ENCODE results near the gene LGMN. TPM values are rescaled to one million over a fixed set of nuclear protein-coding genes. Genes with fewer than 3 reads are reported as not detected.

Gene LGMN
- total RNA-seq, 1 donor from 2014 or later, result 52.5 TPM

DNA sequence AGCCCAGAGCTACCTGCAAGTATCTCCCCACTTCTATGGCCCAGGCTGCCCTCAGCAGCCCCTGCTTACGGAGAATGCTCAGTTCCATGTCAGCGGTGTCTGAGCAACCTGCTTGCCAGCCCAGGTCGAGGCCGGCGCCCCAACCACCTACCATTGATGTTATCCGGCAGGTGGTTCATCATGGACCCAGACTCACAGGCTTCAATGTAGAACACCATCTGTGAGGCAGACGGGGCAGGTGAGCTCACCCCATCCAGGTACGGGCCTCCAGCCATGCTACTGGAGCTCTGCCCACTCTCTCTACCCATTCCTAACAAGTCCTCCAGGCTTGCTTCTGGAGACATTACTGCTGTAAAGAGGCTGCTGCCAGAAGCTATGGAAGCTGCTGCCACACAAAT, 35.8 kb downstream of the LGMN start:
- H3K27me3 Mint-ChIP-seq (ENCODE audit: low read depth), result no peaks in the 10 kb centered on the region
- TF ChIP-seq, protein P1, sequence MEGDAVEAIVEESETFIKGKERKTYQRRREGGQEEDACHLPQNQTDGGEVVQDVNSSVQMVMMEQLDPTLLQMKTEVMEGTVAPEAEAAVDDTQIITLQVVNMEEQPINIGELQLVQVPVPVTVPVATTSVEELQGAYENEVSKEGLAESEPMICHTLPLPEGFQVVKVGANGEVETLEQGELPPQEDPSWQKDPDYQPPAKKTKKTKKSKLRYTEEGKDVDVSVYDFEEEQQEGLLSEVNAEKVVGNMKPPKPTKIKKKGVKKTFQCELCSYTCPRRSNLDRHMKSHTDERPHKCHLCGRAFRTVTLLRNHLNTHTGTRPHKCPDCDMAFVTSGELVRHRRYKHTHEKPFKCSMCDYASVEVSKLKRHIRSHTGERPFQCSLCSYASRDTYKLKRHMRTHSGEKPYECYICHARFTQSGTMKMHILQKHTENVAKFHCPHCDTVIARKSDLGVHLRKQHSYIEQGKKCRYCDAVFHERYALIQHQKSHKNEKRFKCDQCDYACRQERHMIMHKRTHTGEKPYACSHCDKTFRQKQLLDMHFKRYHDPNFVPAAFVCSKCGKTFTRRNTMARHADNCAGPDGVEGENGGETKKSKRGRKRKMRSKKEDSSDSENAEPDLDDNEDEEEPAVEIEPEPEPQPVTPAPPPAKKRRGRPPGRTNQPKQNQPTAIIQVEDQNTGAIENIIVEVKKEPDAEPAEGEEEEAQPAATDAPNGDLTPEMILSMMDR (IDR thresholded peaks at IDR 0.05; ENCODE audit: unreplicated experiment), result no peak
- no peak overlapping the region for H3K4me3 Mint-ChIP-seq
- DNase-seq (ENCODE audit: low spot score in 2 of 2, unreplicated experiment in 2 of 2), result no peak
- H3K9me3 Mint-ChIP-seq, result no peaks in the 10 kb centered on the region
- H3K27ac Mint-ChIP-seq, result no peak overlapping the region
- peaks cover 13% of the 10 kb centered on the region for H3K4me1 Mint-ChIP-seq
- H3K36me3 Mint-ChIP-seq, result peaks cover 13% of the 10 kb centered on the region

- TF ChIP-seq, protein P1 (IDR thresholded peaks at IDR 0.05; ENCODE audit: unreplicated experiment), result no peak
- Mint-ChIP-seq H3K27me3 (ENCODE audit: low read depth) (no peaks in the 10 kb centered on the region), H3K9me3 (no peaks in the 10 kb centered on the region), H3K4me1 (peaks cover 10% of the 10 kb centered on the region), H3K27ac (no peak overlapping the region), H3K4me3 (no peak overlapping the region), H3K36me3 (peaks cover 13% of the 10 kb centered on the region)
- DNase-seq (ENCODE audit: low spot score in 2 of 2, unreplicated experiment in 2 of 2), result no peak
Measured at GRCh38 chr14:92711976-92712653, 36.3 kb downstream of the LGMN start.

DNA sequence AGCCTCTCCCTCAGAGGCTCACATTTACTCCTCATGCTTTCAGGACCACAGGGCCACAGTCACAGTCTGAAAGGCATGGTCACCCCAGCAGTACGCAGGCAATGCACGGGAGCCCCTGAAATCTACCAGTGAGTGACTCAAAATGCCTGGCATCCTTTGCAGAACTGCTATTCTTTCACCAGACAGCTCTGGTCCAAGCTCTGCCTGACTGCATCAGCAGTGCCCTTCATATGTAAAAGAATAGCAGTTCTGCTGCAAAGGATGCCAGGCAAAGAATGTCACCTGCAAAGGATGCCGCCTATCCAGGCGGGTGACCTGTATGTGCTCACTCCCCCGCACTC, 38.5 kb downstream of the LGMN start:
- Mint-ChIP-seq H3K4me3 (no peak overlapping the region), H3K4me1 (peaks cover 10% of the 10 kb centered on the region), H3K27me3 (ENCODE audit: low read depth) (no peaks in the 10 kb centered on the region), H3K27ac (no peak overlapping the region), H3K36me3 (peaks cover 24% of the 10 kb centered on the region), H3K9me3 (no peaks in the 10 kb centered on the region)
- no peak for DNase-seq (ENCODE audit: low spot score in 2 of 2, unreplicated experiment in 2 of 2)
- TF ChIP-seq, protein P1 (IDR thresholded peaks at IDR 0.05; ENCODE audit: unreplicated experiment), result no peak

GRCh38 chr14:92709340-92710000, 39.0 kb downstream of the LGMN start:
- peaks cover 29% of the 10 kb centered on the region for H3K36me3 Mint-ChIP-seq
- H3K9me3 Mint-ChIP-seq, result no peaks in the 10 kb centered on the region
- TF ChIP-seq, protein P1 (IDR thresholded peaks at IDR 0.05; ENCODE audit: unreplicated experiment), result no peak
- H3K27ac Mint-ChIP-seq, result peak overlapping the region; percentile 80
- no peaks in the 10 kb centered on the region for H3K27me3 Mint-ChIP-seq (ENCODE audit: low read depth)
- H3K4me3 Mint-ChIP-seq, result no peak overlapping the region
- DNase-seq (ENCODE audit: low spot score in 2 of 2, unreplicated experiment in 2 of 2), result no peak
- peaks cover 10% of the 10 kb centered on the region for H3K4me1 Mint-ChIP-seq

DNA sequence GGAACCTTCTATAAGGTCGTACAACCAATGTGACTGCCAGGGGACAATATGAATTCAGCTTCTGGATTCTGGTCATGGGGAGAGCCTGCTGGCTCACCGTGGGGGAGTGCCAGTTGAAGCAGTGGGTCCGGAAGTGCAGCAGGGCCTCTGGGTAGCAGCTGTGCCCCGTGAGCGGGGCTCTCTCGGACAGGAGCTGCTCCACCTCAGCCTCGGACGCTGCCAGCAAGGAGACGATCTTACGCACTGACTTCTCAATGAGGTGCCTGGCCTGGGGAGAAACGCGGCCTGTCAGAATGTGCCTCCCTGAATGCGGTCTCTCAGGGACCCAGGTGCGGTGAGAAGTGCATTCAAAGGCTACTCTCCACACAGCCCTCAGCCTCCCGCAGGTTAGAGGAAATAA, 42.0 kb downstream of the LGMN start:
- TF ChIP-seq, protein P1 (IDR thresholded peaks at IDR 0.05; ENCODE audit: unreplicated experiment), result no peak
- Mint-ChIP-seq H3K27ac (no peak overlapping the region), H3K4me3 (no peak overlapping the region), H3K27me3 (ENCODE audit: low read depth) (no peaks in the 10 kb centered on the region), H3K36me3 (peaks cover 34% of the 10 kb centered on the region), H3K4me1 (peaks cover 10% of the 10 kb centered on the region), H3K9me3 (no peaks in the 10 kb centered on the region)
- no peak for DNase-seq (ENCODE audit: low spot score in 2 of 2, unreplicated experiment in 2 of 2)

Data from mesothelial cell of epicardium (in vitro differentiated cells).